Nephron progenitor cell (in vitro differentiated cells): ENCODE data around the gene FAT2.
A peak's percentile ranks its signal among the peaks of the same experiment; 100 is the strongest.

Experiments
- DNase-seq: peaks from one replicate; pipeline ENCODE4 v3.0.0; 2021
- H3K27ac Mint-ChIP-seq: 2 replicates; pipeline ENCODE4 v1.8.0; 2021; ENCODE audit warnings: mild to moderate bottlenecking, moderate library complexity, mixed read lengths
- H3K27me3 Mint-ChIP-seq: 2 replicates; pipeline ENCODE4 v1.8.0; 2021; ENCODE audit warnings: mild to moderate bottlenecking, low read depth, mixed read lengths; ENCODE audit not compliant: poor library complexity
- H3K36me3 Mint-ChIP-seq: 2 replicates; pipeline ENCODE4 v1.8.0; 2021; ENCODE audit warnings: low read depth, mixed read lengths
- H3K4me1 Mint-ChIP-seq: 2 replicates; pipeline ENCODE4 v1.8.0; 2021; ENCODE audit warnings: mixed read lengths
- H3K4me3 Mint-ChIP-seq: 2 replicates; pipeline ENCODE4 v1.8.0; 2021; ENCODE audit warnings: mild to moderate bottlenecking, moderate library complexity, mixed read lengths
- H3K9me3 Mint-ChIP-seq: 2 replicates; pipeline ENCODE4 v1.8.0; 2021; ENCODE audit warnings: mild to moderate bottlenecking, moderate library complexity, mixed read lengths
- TF ChIP-seq, protein P1 (sequence below): fragments of 200-600 bp; sonication (generic); IDR thresholded peaks from 2 replicates; pipeline ENCODE4 v1.5.0; 2021; ENCODE audit warnings: antibody characterized with exemption

FAT2 gene

DNA sequence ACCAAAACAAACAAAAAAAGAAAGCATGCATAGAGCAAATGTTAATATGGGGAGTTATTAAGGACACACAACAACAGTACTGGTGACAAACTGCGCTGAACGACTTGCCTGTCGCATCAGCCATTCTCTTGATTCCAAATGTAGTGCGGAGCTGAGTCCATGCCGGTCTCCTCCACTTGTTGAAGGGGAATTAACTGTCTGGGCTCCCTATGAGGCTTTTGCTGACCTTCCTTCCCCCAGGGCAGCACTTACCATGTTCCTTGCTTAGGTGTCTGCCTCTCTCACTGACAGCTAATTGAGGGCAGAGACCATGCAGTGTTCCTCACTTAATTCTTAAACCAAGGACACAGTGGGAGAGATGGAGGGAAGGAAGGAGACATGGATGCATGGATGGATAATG, 40.8 kb upstream of the FAT2 start:
- peak overlapping the region; percentile 4 for H3K27ac Mint-ChIP-seq
- no peaks in the 10 kb centered on the region for H3K9me3 Mint-ChIP-seq
- peaks cover 22% of the 10 kb centered on the region for H3K27me3 Mint-ChIP-seq
- H3K4me3 Mint-ChIP-seq = no peak overlapping the region
- TF ChIP-seq, protein P1, sequence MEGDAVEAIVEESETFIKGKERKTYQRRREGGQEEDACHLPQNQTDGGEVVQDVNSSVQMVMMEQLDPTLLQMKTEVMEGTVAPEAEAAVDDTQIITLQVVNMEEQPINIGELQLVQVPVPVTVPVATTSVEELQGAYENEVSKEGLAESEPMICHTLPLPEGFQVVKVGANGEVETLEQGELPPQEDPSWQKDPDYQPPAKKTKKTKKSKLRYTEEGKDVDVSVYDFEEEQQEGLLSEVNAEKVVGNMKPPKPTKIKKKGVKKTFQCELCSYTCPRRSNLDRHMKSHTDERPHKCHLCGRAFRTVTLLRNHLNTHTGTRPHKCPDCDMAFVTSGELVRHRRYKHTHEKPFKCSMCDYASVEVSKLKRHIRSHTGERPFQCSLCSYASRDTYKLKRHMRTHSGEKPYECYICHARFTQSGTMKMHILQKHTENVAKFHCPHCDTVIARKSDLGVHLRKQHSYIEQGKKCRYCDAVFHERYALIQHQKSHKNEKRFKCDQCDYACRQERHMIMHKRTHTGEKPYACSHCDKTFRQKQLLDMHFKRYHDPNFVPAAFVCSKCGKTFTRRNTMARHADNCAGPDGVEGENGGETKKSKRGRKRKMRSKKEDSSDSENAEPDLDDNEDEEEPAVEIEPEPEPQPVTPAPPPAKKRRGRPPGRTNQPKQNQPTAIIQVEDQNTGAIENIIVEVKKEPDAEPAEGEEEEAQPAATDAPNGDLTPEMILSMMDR = no peak
- no peak for DNase-seq
- H3K4me1 Mint-ChIP-seq = peaks cover 5% of the 10 kb centered on the region
- H3K36me3 Mint-ChIP-seq = no peaks in the 10 kb centered on the region

GRCh38 chr5:151630088-151630487, 39.0 kb upstream of the FAT2 start:
- H3K4me3 Mint-ChIP-seq = no peak overlapping the region
- peaks cover 13% of the 10 kb centered on the region for H3K27me3 Mint-ChIP-seq
- no peak for DNase-seq
- TF ChIP-seq, protein P1 = no peak
- no peak overlapping the region for H3K27ac Mint-ChIP-seq
- peaks cover 5% of the 10 kb centered on the region for H3K4me1 Mint-ChIP-seq
- no peaks in the 10 kb centered on the region for H3K36me3 Mint-ChIP-seq
- H3K9me3 Mint-ChIP-seq = no peaks in the 10 kb centered on the region

DNA sequence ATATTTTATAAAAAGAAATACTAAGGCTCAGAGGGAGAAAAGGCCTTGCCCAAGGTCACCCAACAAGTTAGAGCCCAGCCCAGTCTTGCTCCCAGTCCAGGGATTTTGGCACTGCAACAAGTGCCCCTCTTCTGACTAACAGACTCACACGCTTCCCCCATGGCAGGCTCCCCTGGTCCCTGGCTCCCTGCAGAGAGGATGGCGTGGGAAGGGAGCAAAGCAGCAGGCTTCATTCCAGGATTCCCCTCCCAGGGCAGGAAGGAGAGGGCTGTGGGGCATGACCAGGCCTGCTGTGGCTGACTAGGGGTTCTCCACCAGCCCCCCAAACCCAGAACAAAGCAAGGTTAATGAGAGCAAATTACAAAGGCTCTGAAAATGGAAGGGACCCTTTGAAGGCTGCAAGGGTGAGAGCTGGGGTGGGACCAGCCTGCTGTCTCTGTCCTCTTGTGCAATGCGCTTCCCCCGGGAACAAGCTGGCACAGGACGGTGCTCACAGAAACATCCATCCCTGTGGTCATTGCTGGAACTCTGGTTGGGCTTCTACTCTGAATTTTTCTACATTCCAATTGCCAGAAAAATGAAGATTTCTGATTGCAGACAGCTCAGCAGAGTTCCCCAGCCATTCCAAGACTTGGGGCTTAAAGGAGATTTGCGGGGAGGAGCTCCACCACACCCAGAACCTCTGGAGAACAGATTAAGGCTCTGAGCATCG, 37.1 kb upstream of the FAT2 start:
- peaks cover 12% of the 10 kb centered on the region for H3K27me3 Mint-ChIP-seq
- no peaks in the 10 kb centered on the region for H3K36me3 Mint-ChIP-seq
- TF ChIP-seq, protein P1 = no peak
- no peak for DNase-seq
- H3K4me1 Mint-ChIP-seq = peaks cover 5% of the 10 kb centered on the region
- H3K4me3 Mint-ChIP-seq = no peak overlapping the region
- H3K27ac Mint-ChIP-seq = no peak overlapping the region
- H3K9me3 Mint-ChIP-seq = no peaks in the 10 kb centered on the region

GRCh38 chr5:151627650-151628049, 36.5 kb upstream of the FAT2 start:
- TF ChIP-seq, protein P1 = no peak
- no peak for DNase-seq
- no peak overlapping the region for H3K27ac Mint-ChIP-seq
- H3K4me1 Mint-ChIP-seq = peaks cover 5% of the 10 kb centered on the region
- H3K9me3 Mint-ChIP-seq = no peaks in the 10 kb centered on the region
- H3K27me3 Mint-ChIP-seq = peaks cover 12% of the 10 kb centered on the region
- no peak overlapping the region for H3K4me3 Mint-ChIP-seq
- H3K36me3 Mint-ChIP-seq = no peaks in the 10 kb centered on the region

GRCh38 chr5:151625285-151625684, 34.2 kb upstream of the FAT2 start:
- no peak for DNase-seq
- no peak overlapping the region for H3K27ac Mint-ChIP-seq
- H3K9me3 Mint-ChIP-seq = no peaks in the 10 kb centered on the region
- TF ChIP-seq, protein P1 = no peak
- H3K36me3 Mint-ChIP-seq = no peaks in the 10 kb centered on the region
- peaks cover 20% of the 10 kb centered on the region for H3K4me1 Mint-ChIP-seq
- no peak overlapping the region for H3K4me3 Mint-ChIP-seq
- peaks cover 8% of the 10 kb centered on the region for H3K27me3 Mint-ChIP-seq

DNA sequence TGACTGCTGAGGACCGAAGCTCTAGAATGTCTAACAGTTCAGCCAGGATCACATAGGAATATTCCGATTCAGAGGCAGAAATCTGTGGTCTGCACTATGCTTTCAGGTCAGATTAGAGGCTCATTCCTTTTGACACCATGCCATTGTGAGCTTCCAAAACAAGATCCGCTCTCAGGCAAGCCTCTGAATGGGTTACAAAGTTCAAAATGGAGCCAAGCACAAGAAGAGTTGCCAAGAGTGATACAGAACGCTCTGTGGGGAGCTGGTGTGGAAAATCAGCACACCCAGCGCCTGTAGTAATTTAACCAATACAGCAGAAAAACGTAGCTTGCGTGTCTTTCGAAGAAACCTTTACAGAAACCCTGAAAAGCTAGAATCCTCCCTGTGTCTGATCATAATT, 33.3 kb upstream of the FAT2 start:
- Mint-ChIP-seq H3K4me1 (peaks cover 28% of the 10 kb centered on the region), H3K4me3 (no peak overlapping the region), H3K9me3 (no peaks in the 10 kb centered on the region), H3K27ac (no peak overlapping the region), H3K36me3 (no peaks in the 10 kb centered on the region), H3K27me3 (peaks cover 8% of the 10 kb centered on the region)
- DNase-seq = no peak
- TF ChIP-seq, protein P1 = no peak
